SKM-1 (cell line): Measurements from ENCODE around the gene MARK3.

Source experiments
- DNase-seq: peaks from one replicate; lab custom pipeline; 2025; ENCODE audit not compliant: unreplicated experiment; lab: John Stamatoyannopoulos, UW

MARK3 gene

DNA sequence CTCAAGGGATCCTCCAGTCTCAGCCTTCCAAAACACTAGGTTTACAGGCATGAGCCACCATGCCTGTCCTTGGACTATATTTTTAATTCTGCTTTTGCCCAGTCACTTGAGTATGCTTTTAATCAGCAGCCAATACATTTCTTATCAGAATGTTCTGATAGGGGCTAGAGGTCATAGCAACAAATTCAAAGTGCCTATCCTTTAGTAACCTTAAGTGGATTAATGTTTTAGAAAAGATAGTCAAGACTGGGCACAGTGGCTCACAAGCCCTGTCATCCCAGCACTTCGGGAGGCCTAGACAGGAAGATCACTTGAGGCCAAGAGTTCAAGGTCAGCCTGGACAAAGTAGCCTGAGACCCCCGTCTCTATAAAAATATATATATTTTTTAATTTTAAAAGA is 100.3 kb downstream of the MARK3 start:
- DNase-seq: no peak

DNA sequence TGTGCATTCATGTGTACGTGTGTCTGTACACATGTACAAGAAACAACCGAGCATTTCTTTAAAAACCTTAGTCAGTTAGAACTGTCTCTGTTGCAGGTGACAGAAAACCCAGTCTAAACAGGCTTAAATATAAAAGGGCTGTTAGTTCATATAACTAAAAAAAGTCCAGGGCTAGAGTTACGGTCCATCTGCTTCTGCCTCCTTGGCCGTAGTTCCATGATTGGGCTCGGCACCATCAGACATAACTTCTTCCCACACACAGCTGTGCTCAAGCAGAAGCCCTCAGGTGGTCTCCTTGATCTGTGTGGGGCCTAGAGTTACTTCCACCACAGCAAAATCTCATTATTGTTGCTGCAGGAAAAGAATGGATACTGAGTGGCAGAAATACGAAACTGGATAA is 102.9 kb downstream of the MARK3 start:
- DNase-seq: no peak

DNA sequence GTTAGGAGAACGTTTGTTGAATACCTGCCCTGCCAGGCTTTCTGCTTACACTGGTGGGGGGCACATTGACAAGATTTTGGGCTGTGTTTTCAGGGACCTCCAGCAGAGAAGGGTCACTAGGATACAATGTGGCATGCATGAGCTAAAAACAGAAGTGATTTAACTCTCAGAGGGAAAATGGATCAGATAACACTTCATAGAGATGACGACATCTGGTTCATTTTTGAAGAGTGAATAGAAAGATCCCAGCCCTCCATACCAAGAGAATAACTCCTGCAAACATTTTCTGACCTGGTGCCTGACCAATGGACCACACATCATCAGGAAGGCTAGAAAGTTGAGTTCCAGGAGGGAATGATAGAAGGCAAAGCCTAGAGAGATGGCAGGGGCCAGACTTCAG is 103.7 kb downstream of the MARK3 start:
- DNase-seq: no peak

DNA sequence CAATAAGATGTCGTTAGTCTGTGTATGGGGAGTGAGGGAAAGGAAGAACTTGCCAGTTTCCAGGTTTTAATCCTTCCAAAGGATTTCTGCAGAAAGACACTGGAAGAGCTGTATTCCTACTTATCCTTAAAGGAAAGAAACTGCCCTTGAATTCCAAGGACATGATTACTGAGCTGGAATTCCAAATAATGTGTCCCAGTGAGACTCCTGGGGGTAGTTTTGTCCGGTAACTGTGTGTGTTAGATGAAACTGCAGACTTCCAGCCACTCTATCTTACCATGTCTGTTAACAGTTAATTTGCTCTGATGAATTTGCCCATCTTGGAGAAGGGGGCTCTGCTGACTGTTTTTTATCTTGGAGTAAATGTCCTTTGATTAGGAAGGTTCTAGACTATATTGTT is 104.4 kb downstream of the MARK3 start:
- no peak for DNase-seq

DNA sequence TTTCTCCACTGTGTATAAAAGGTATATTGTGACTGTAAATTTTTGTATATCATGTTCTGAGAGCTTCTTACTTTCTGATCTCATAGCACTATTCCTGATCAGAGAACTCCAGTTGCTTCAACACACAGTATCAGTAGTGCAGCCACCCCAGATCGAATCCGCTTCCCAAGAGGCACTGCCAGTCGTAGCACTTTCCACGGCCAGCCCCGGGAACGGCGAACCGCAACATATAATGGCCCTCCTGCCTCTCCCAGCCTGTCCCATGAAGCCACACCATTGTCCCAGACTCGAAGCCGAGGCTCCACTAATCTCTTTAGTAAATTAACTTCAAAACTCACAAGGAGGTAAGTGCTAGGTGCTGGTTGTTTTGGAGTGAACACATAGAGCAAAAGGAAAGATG is 106.5 kb downstream of the MARK3 start:
- no peak for DNase-seq

DNA sequence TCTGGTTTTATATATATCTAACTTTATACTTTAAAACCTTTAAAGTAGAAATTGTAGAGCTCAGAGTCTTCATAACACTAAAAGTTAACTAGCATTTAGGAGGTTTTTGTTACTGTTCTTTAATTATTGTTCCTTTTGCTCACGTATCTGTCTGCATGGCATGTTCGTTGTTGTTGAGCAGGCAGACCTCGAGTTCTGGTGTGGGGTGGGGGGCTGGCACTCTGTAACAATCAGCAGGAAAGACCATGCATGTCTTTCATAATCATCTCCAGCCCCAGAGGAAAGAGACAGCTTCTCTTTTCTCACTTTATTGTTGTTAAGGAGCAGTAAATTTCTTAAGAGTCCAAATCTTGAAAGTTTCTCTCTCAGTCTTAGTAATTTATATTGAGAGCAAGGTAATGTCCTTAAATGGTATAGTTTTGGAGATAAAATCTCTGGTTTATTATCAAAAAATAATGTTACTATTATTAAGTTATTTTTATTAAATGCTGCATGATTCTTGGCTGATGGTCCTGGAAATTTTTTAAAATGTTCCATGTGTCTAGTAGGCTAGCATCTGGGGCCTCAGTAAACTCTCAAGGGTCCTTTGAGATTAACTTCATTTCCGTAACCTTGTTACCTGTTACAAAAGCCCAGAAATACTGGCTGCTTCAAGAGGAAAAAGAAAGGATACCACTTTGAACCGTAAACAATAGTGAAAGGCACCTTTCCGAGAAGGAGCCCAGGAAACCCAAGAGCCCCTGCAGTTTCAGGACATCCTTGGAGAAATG is 107.1 kb downstream of the MARK3 start:
- DNase-seq: no peak

DNA sequence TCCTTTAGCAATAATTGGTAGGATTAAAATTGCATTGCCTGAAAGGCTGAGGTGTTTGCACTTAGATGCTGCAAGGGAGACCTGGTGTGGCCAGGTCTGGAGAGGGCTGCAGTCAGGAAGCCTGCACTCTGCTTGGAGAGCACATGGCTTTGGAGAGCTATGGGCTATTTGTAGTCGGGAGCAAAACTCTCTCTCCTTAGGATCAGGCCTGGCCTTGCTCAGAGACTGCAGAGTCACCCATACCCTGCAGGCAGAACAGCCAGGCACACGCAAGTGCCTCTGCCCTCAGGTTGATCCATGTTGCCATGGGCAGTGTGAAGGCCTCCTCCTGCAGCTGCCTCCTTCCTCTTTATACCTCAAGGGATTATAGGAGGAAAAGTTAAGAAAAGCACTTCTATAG is 110.6 kb downstream of the MARK3 start:
- no peak for DNase-seq

DNA sequence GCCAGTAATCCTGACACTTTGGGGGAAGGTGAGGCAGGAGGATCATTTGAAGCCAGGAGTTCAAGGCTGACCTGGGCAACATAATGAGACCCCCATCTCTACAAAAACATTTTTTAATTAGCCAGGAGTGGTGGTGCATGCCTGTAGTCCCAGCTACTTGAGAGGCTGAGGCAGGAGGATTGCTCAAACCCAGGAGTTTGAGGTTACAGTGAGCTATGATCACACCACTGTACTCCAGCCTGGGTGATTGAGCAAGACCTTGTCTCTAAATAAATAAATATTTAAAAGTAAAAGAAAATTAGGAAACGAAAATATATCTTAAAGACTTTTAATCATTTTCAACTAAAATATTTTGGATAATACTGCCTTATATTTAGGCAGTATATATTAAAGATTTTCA is 111.6 kb downstream of the MARK3 start:
- DNase-seq: no peak

DNA sequence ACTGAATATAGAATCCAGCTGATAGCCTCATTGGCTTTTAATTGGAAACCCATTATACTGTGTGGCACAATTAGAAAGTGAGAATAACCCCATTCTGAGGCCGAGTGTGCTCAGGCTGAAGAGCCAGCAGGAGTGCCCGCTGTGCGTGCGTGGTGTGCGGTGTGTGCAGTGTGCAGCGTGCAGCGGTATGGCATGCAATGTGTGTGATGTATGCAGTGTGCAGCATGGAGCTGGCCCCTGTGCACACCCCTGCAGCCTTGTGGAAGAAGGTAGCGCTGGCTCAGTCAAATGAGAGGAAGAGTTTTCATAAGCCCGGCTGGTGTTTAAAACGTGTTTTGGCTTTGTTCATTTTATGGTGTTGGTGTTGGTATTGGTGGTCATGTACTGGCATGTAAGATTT is 114.5 kb downstream of the MARK3 start:
- no peak for DNase-seq

DNA sequence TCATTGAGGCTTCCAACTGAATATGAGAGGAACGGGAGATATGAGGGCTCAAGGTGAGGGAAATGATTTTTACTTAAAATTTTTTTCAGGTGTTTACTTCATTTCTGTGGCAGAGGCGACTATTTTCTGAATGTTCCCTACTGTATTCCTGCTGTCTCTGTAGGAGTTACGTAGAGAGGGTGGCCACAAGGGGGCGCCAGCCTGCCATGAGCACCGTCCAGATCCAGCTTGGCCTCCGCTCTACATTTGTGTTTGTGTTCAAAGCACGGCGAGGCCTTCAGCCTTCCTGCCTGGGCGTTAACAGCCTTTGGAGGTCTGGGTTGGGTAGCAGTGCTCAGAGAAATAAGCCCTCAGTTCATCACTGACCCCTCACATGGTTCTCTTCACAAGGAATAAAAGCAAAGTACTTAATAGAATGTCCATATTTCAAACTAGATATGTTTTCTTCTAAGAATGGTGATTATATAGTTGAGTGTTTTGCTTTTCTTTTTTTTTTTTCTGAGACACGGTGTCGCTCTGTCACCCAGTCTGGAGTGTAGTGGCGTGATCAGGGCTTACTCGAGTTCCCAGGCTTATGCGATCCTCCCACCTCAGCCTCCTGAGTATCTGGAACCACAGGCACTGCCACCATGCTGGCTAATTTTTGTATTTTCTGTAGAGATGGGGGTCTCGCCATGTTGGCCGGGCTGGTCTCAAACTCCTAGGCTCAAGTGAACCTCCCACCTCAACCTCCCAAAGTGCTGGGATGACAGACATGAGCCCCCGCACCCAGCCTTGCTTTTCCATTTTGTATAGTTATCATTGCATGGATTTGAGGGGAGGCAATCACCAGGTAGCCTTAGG is 115.2 kb downstream of the MARK3 start:
- DNase-seq: peak; percentile 0

DNA sequence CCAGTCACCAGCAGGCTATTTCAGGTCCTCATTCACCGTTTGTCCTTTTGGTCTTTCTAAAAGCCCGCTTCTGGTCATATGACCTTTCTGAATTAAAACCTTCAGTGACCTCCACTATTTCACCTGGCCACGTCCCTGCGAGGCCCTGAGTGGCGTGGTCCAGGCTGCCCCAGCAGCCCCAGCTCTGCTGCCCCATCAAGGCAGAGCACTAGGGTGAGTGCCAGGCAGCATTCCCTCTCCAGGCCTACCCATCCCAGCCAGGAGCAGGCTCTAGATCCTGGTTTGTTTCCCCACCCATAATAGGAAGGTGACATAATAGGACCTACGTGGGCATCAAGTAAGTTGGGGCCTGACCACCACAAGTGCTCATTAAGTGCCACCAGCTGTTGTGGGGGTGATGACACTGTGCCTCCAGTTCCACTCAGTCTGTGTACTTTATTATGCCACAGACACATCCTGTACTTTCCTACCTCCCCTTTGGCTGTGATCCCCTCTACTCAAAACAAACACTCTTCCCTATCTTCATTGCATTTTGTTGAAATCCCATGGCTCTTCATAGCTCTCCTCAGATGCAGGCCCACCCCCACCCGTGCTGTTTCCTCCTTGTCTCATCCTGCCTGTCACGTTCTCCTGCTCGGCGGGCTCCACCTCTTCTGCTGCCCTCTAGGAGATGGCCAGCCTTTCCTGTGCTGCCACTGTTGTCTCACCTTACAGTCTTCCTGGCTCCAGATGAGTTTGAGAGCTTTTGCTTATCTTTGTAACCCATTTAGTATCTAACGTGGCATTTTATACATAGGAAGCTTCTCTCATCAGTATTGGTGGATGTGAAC is 116.0 kb downstream of the MARK3 start:
- no peak for DNase-seq

DNA sequence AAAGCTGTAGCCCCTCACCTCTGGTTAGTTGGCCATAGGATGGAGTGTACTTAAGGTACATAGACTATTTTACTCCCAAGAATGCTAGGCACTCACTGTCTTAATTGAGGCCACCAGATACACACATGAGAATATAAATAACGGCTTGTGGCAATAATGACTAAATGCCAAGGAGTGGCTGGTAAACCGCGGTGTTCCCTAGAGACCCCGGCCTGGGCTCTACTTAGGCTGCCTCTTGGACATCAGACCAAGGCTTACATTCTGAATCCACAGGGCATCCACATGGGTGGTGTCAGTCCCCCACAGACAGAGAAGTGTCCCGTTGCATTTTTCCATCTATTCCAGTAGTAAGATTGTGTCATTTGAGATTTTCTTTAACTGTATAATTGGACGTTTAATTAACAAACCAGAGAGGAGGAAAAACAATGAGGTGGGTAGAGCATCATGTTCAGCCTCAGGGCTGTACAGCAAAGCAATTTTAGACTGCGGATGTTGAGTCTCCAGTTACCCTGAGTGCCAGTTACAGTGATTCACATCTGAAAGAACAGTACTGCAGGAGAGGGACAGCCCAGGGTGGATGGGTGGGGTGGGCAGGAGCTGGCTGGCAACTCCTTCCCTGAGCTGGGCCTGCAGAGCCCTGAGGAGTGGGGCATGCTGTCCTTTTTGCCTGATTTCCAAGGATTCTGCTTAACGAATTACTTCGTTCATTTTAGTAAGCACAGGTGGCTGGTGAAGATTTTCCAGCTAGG is 116.9 kb downstream of the MARK3 start:
- DNase-seq: no peak

DNA sequence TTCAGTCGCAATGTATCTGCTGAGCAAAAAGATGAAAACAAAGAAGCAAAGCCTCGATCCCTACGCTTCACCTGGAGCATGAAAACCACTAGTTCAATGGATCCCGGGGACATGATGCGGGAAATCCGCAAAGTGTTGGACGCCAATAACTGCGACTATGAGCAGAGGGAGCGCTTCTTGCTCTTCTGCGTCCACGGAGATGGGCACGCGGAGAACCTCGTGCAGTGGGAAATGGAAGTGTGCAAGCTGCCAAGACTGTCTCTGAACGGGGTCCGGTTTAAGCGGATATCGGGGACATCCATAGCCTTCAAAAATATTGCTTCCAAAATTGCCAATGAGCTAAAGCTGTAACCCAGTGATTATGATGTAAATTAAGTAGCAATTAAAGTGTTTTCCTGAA is 117.7 kb downstream of the MARK3 start:
- DNase-seq: no peak

DNA sequence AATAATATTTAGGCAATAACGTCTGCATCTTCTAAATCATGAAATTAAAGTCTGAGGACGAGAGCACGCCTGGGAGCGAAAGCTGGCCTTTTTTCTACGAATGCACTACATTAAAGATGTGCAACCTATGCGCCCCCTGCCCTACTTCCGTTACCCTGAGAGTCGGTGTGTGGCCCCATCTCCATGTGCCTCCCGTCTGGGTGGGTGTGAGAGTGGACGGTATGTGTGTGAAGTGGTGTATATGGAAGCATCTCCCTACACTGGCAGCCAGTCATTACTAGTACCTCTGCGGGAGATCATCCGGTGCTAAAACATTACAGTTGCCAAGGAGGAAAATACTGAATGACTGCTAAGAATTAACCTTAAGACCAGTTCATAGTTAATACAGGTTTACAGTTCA is 118.1 kb downstream of the MARK3 start:
- DNase-seq: no peak

DNA sequence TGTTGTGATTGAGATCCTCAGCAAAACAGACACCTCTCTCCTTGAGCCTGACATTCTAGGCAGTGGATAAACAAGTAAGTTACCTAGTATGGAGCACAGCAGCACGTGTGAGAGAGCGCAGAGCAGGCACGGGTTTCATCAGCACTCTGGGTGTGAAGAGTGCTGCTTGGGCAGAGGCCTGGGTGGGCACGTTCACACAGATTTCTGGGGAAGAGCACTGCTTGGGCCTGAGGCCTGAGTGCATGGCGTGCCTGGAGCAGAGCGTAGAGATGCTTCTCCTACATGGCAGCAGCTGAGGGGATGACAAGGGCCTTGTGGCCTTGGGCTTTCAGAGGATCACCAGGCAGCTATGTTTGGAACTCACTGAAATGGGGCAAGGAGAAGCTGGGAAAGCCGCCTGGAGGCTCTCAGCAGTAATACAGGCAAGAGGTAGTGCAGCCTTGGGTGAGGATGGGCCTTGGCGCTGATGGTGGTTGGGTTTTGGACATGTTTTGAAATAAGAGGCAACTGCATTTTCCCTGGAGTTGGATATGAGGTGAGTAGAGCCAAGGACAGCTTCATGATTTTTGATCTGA is 119.9 kb downstream of the MARK3 start:
- no peak for DNase-seq

DNA sequence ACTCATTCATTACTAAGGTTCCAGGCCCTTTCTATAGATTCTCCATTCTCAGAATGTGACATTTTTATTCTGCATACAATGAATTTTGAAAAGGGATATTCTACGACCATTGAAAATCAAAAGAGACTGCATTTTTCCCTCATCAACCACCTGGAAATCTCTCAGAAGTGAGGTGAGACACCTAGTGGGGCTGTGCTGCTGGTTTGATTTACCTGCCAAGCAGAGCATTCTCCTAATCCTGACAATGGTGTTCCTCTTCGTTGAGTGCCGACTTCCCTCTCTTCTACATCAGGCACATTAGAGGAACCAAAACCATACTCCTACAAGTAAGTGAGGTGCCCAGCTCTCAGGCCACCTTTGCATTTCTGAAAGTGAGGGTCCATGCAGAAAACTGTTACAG is 122.5 kb downstream of the MARK3 start:
- no peak for DNase-seq

DNA sequence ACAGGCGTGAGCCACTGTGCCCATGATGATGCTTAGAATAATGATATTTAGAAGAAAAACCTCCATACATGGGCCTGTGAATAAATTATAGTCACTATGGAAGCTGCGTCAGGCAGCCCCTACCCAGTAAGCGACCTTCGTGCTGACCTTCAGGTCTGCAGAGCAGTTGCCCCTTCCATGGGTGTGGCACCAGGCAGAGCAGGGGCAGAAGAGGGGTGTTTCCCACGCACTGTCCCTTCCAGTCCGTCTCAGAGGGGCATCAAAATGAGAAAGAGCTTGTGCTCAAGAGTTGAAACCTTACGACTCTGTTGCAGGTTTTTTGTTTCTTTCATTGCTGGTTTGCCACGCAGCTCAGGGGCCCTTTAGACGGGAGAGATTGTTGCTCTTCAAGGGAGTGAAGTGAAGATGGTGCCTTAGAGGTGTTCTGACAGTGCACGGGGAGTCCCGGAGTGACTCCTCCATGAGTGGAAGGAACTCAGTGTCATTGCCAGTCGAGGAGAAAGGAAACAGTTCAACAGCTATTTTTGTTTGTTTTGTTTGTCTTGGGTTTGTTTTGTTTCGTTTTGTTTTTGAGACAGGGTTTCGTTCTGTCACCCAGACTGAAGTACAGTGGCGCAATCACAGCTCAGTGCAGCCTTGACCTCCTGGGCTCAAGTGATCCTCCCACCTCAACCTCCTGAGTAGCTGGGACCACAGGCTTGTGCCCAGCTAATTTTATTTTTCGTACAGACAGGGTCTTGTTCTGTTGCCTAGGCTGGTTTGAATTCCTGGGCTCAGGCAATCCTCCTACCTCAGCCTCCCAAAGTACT is 123.5 kb downstream of the MARK3 start:
- DNase-seq: no peak

DNA sequence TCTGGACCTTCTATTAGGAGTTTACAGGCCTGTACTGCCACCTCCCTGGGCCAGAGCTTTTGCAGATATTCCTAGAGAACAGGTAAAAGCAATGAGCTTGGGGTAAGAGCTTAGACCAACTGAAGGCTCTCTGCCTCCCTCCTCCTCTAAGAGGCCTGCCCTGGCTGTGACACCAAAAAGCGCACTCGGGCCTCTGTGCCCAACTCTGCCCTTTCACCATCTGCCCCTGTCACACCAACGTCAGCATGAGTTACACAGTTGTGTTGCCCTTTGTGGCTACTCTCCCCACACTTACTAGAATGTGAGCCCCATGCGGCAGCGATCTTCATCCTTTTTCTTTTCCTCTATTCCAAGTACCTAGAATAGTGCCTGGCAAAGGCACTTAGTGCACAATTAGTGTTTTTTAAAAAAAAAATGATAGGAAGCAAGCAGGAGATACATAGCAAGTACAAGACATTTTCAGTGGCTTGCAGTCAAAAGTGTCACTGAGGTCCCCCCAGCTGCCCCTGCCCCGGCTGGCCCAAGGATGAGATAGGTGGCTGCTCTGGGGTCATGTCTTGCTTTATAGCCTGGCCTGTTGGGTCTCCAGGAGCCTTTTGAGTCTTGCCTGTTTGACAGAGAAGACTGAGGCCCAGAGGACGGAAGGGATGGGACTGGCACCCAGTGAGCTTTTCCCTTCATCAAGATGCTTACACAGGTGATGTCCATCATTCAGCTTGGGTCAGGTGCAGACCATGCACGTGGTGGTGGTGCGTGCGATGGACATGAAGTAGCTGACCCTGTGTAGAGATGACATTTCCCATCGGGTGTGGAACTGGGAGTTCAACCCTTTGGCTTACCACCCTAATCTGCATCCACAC is 124.9 kb downstream of the MARK3 start:
- no peak for DNase-seq
